ENCODE results near the gene PTPRE.

GRCh38 chr10:127937915-127938463 lies 31.1 kb downstream of the PTPRE start:
- TF ChIP-seq, protein P1, sequence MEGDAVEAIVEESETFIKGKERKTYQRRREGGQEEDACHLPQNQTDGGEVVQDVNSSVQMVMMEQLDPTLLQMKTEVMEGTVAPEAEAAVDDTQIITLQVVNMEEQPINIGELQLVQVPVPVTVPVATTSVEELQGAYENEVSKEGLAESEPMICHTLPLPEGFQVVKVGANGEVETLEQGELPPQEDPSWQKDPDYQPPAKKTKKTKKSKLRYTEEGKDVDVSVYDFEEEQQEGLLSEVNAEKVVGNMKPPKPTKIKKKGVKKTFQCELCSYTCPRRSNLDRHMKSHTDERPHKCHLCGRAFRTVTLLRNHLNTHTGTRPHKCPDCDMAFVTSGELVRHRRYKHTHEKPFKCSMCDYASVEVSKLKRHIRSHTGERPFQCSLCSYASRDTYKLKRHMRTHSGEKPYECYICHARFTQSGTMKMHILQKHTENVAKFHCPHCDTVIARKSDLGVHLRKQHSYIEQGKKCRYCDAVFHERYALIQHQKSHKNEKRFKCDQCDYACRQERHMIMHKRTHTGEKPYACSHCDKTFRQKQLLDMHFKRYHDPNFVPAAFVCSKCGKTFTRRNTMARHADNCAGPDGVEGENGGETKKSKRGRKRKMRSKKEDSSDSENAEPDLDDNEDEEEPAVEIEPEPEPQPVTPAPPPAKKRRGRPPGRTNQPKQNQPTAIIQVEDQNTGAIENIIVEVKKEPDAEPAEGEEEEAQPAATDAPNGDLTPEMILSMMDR (conservative IDR thresholded peaks at IDR 0.05), result no peak
- no peak for TF ChIP-seq ZFX (IDR thresholded peaks at IDR 0.05)

Data from C4-2B (cell line).